HEK293 (cell line): Measurements from ENCODE around the gene DPM2.

Experiments used
- CTCF ChIA-PET: fragments of 350-600 bp; formaldehyde crosslinking; extraction: SDS; loops from one replicate; lab custom pipeline; 2021; ENCODE audit warnings: antibody characterized with exemption; lab: Yijun Ruan, JAX
- POLR2A ChIA-PET: fragments of 300-600 bp; formaldehyde crosslinking; extraction: SDS; loops from one replicate; lab custom pipeline; 2020; ENCODE audit warnings: antibody characterized with exemption, inconsistent platforms; lab: Yijun Ruan, JAX
- H3K27ac ChIP-seq: fragments of 200-500 bp; sonication (Bioruptor generic); 2 replicates; pipeline ENCODE4 v1.5.1; 2014; ENCODE audit warnings: low read depth, low read length, control low read depth, inconsistent platforms; ENCODE audit errors: extremely low read depth
- H3K36me3 ChIP-seq, 2 experiments: fragments of 200-500 bp in 1 of 2; sonication (Bioruptor generic) in 1 of 2; 1 replicate in 1 of 2; 2 replicates in 1 of 2; pipeline ENCODE4 v1.5.1; 2014 to 2017; ENCODE audit warnings: inconsistent platforms in 2 of 2, low read length in 2 of 2; ENCODE audit not compliant: control insufficient read depth in 2 of 2, insufficient read depth in 1 of 2
- H3K4me1 ChIP-seq: fragments of 200-500 bp; sonication (Bioruptor generic); 2 replicates; pipeline ENCODE4 v1.5.1; 2014; ENCODE audit warnings: mild to moderate bottlenecking, low read length, inconsistent platforms; ENCODE audit not compliant: control insufficient read depth, insufficient read depth
- H3K4me3 ChIP-seq: 2 replicates; pipeline ENCODE4 v1.5.1; 2011; ENCODE audit warnings: low read depth, mild to moderate bottlenecking, control low read depth, low read length, moderate library complexity
- H3K9me3 ChIP-seq: fragments of 200-500 bp; sonication (Bioruptor generic); 2 replicates; pipeline ENCODE4 v1.5.1; 2014; ENCODE audit warnings: low read depth, low read length, inconsistent platforms; ENCODE audit not compliant: control insufficient read depth, insufficient read depth
- EGR2 ChIP-seq: fragments of 450-650 bp; formaldehyde crosslinking; IDR thresholded peaks from 2 replicates; pipeline ENCODE4 v1.5.1; 2016; ENCODE audit warnings: low read depth, missing biosample characterization, missing genetic modification characterization
- HOXA7 ChIP-seq: sonication (generic); formaldehyde crosslinking; IDR thresholded peaks from 2 replicates; pipeline ENCODE4 v1.8.1; 2022; ENCODE audit warnings: missing genetic modification reagents, borderline replicate concordance
- ZBTB17 ChIP-seq: fragments of 450-650 bp; formaldehyde crosslinking; IDR thresholded peaks from 2 replicates; pipeline ENCODE4 v1.5.1; 2016; ENCODE audit warnings: missing biosample characterization, missing genetic modification characterization
- ZFHX2 ChIP-seq: fragments of 450-650 bp; formaldehyde crosslinking; conservative IDR thresholded peaks from 2 replicates; pipeline ENCODE4 v1.5.1; 2016; ENCODE audit warnings: missing biosample characterization, missing genetic modification characterization
- ZNF174 ChIP-seq: fragments of 450-650 bp; formaldehyde crosslinking; IDR thresholded peaks from 2 replicates; pipeline ENCODE4 v1.5.0; 2017; ENCODE audit warnings: missing biosample characterization, mild to moderate bottlenecking, missing genetic modification characterization
- ZNF19 ChIP-seq: fragments of 450-650 bp; formaldehyde crosslinking; IDR thresholded peaks from 2 replicates; pipeline ENCODE4; 2016; ENCODE audit warnings: missing biosample characterization, missing genetic modification characterization, low read depth
- ZNF23 ChIP-seq: fragments of 450-650 bp; formaldehyde crosslinking; IDR thresholded peaks from 2 replicates; pipeline ENCODE4 v1.5.1; 2016; ENCODE audit warnings: missing biosample characterization, missing genetic modification characterization, borderline replicate concordance
- ZNF311 ChIP-seq: fragments of 450-650 bp; formaldehyde crosslinking; IDR thresholded peaks from 2 replicates; pipeline ENCODE4 v1.5.1; 2017; ENCODE audit warnings: missing biosample characterization, missing genetic modification characterization, borderline replicate concordance
- ZNF324 ChIP-seq: fragments of 450-650 bp; formaldehyde crosslinking; IDR thresholded peaks from 2 replicates; pipeline ENCODE4 v1.5.1; 2016; ENCODE audit warnings: missing biosample characterization, missing genetic modification characterization
- ZNF335 ChIP-seq: fragments of 450-650 bp; formaldehyde crosslinking; conservative IDR thresholded peaks from 2 replicates; pipeline ENCODE4 v1.5.1; 2016; ENCODE audit warnings: missing biosample characterization, missing genetic modification characterization
- ZNF426 ChIP-seq: fragments of 450-650 bp; formaldehyde crosslinking; IDR thresholded peaks from 2 replicates; pipeline ENCODE4 v1.5.1; 2017; ENCODE audit warnings: missing biosample characterization, missing genetic modification characterization, mild to moderate bottlenecking, inconsistent platforms, moderate library complexity
- ZNF510 ChIP-seq: fragments of 450-650 bp; formaldehyde crosslinking; IDR thresholded peaks from 2 replicates; pipeline ENCODE4 v1.5.1; 2018; ENCODE audit warnings: mild to moderate bottlenecking, missing genetic modification characterization, missing biosample characterization; ENCODE audit not compliant: insufficient replicate concordance
- ZNF624 ChIP-seq: fragments of 450-650 bp; formaldehyde crosslinking; IDR thresholded peaks from 2 replicates; pipeline ENCODE4 v1.5.1; 2017; ENCODE audit warnings: missing biosample characterization, missing genetic modification characterization
- ZNF626 ChIP-seq: fragments of 450-650 bp; sonication (Bioruptor Pico); formaldehyde crosslinking; IDR thresholded peaks from 2 replicates; pipeline ENCODE4 v1.5.1; 2018; ENCODE audit warnings: missing biosample characterization, missing genetic modification characterization, inconsistent platforms
- ZNF658 ChIP-seq: fragments of 450-650 bp; formaldehyde crosslinking; IDR thresholded peaks from 2 replicates; pipeline ENCODE4; 2016; ENCODE audit warnings: missing biosample characterization, missing genetic modification characterization
- TF ChIP-seq, protein P1 (sequence below): fragments of 450-650 bp; formaldehyde crosslinking; IDR thresholded peaks from 2 replicates; pipeline ENCODE4 v1.5.1; 2016; ENCODE audit warnings: missing biosample characterization, missing genetic modification characterization
- TF ChIP-seq, protein P2 (sequence below): fragments of 450-650 bp; formaldehyde crosslinking; IDR thresholded peaks from 2 replicates; pipeline ENCODE4 v1.5.1; 2016; ENCODE audit warnings: missing biosample characterization, missing genetic modification characterization, borderline replicate concordance

The DPM2 gene

DNA sequence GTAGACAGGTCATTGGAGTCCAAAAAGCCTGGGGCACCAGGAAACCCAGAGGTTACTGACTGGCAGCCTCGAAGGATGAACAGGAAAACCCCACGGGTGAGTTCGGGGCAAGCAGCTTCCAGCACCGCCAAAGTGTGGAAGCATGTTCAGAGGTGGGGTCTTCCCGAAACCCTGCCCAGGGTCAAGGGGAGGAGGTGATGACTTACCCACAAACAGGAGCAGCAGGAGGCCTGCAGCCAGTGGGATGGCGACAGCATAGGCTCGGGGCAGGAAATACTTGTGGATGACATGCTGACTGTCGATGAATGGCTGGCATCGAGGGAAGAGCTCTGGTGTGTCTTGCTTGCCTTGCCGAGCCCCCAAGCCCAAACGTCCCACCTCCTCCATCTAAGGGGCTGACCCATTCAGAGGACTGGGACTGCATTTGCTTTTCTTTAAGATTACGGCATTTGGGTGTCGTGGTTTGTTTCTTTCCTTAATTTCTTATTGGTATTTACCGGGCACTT is 1.3 kb downstream of the DPM2 start:
- POLR2A ChIA-PET: no interaction called here
- Histone ChIP-seq H3K4me3 (peak overlapping the region; percentile 58), H3K27ac (no peak overlapping the region), H3K36me3 (peaks cover 0 to 27% of the 10 kb centered on the region in 2 experiments; a peak in 1 of 3 replicates), H3K4me1 (0 out of 2 replicates have a peak, but pooled peaks cover 4% of the 10 kb centered on the region), H3K9me3 (no peaks in the 10 kb centered on the region)
- no peak for TF ChIP-seq ZNF311 (tag by site-specific recombination)
- CTCF ChIA-PET: interaction anchor here (0.7 to 1.5 kb wide), 4 partner anchors 19 to 1189 kb away, joined by 3 to 7 read pairs (median 3); no protein-coding TSS in a partner anchor

DNA sequence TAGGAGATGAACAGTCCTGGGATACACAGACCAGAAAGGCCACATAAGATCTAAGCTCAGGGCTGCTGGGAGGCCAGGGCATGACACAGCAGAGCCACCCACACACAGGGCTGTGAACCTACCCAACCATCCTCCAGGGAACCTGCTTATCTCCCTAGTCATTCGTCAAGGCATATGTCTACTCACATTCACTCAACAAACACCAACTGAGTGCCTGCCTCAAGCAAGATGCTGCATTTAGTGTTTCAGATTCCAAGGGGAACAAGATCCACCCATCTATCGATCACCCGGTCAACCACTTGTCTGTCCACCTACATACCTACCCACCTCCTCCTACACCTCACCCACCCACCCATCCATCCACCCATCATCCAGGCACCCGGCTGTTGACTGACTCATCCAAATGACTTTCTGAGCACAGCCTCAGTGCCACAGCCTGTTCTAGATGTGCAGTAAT is 1.9 kb downstream of the DPM2 start:
- TF ChIP-seq ZFHX2 (tag by site-specific recombination) (peak; percentile 99), ZNF174 (tag by site-specific recombination) (no peak), EGR2 (tag by site-specific recombination) (peak; percentile 99)
- no peak overlapping the region for H3K4me3 ChIP-seq
- CTCF ChIA-PET: interaction anchor here (0.6 to 4.6 kb wide), 7 partner anchors 7 to 182 kb away, joined by 3 to 20 read pairs (median 5); partner anchors contain the start of gene NAIF1
- H3K9me3 ChIP-seq: no peaks in the 10 kb centered on the region
- peaks cover 0 to 27% of the 10 kb centered on the region in 2 experiments; a peak in 1 of 3 replicates for H3K36me3 ChIP-seq
- 0 out of 2 replicates have a peak, but pooled peaks cover 4% of the 10 kb centered on the region for H3K4me1 ChIP-seq
- POLR2A ChIA-PET: no interaction called here
- no peak overlapping the region for H3K27ac ChIP-seq

DNA sequence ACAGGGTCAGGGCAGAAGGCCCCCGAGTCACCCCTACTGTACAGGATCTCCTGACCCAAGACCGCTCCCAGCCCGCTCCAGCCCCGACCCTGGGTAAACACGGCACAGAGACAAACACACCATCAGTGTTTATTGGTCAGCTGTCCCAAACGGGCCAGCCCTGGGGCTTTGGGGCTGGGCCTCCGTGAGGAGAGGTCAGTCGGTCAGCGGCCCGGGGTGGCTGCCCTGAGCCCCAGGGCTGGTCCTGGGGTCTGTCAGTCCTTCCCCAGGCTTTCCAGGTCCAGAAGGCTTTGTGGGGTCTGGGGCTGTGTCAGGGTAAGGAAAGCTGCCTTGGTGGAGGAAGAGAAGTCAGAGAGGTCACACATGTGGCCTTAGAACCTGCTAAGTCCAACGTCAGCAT is 2.7 kb downstream of the DPM2 start:
- H3K4me3 ChIP-seq: no peak overlapping the region
- H3K9me3 ChIP-seq: no peaks in the 10 kb centered on the region
- no peak overlapping the region for H3K27ac ChIP-seq
- TF ChIP-seq ZNF426 (tag by site-specific recombination): no peak
- 0 out of 2 replicates have a peak, but pooled peaks cover 7% of the 10 kb centered on the region for H3K4me1 ChIP-seq
- ChIA-PET CTCF (interaction anchor here (0.5 to 4.6 kb wide), 10 partner anchors 8 to 1097 kb away, joined by 3 to 20 read pairs (median 4); partner anchors contain the start of gene NAIF1), POLR2A (no interaction called here)
- peaks cover 0 to 24% of the 10 kb centered on the region in 2 experiments; a peak in 1 of 3 replicates for H3K36me3 ChIP-seq

DNA sequence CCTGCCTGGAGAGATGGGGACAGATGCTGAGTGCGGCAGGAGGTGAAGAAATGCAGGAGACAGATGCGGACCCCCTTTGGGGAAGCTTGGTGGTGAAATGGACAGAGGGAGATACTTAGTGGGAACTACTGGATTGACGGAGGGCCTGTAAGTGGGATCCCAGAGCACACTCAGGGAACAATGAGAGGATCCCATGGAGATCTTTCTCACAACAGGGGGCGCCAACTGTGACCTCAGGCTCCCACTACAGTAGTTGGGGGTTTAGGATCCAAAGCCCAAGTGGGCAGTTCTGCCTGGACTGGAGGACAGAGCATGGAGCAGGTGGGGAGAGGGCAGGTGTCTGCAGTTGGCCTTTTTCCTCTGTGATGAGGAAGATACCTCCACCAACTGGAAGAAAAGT is 3.4 kb downstream of the DPM2 start:
- no peak overlapping the region for H3K4me3 ChIP-seq
- 0 out of 2 replicates have a peak, but pooled peaks cover 7% of the 10 kb centered on the region for H3K4me1 ChIP-seq
- ChIA-PET POLR2A (interaction anchor here (0.7 kb wide), 1 partner anchor 334 kb away, joined by 4 read pairs; no protein-coding TSS in a partner anchor), CTCF (interaction anchor here (0.6 to 4.6 kb wide), 4 partner anchors 9 to 720 kb away, joined by 3 to 20 read pairs (median 12); no protein-coding TSS in a partner anchor)
- H3K27ac ChIP-seq: no peak overlapping the region
- peaks cover 0 to 24% of the 10 kb centered on the region in 2 experiments; a peak in 1 of 3 replicates for H3K36me3 ChIP-seq
- H3K9me3 ChIP-seq: no peaks in the 10 kb centered on the region
- TF ChIP-seq HOXA7 (no peak), ZNF624 (tag by site-specific recombination) (no peak), ZNF19 (tag by site-specific recombination) (no peak), ZNF335 (tag by site-specific recombination) (no peak), ZNF510 (tag by site-specific recombination) (no peak), ZNF324 (no peak), ZBTB17 (tag by site-specific recombination) (no peak), ZNF626 (tag by site-specific recombination) (no peak), ZNF23 (tag by site-specific recombination) (no peak), ZNF658 (tag by site-specific recombination) (no peak), ZFHX2 (tag by site-specific recombination) (no peak)
- TF ChIP-seq, protein P1, sequence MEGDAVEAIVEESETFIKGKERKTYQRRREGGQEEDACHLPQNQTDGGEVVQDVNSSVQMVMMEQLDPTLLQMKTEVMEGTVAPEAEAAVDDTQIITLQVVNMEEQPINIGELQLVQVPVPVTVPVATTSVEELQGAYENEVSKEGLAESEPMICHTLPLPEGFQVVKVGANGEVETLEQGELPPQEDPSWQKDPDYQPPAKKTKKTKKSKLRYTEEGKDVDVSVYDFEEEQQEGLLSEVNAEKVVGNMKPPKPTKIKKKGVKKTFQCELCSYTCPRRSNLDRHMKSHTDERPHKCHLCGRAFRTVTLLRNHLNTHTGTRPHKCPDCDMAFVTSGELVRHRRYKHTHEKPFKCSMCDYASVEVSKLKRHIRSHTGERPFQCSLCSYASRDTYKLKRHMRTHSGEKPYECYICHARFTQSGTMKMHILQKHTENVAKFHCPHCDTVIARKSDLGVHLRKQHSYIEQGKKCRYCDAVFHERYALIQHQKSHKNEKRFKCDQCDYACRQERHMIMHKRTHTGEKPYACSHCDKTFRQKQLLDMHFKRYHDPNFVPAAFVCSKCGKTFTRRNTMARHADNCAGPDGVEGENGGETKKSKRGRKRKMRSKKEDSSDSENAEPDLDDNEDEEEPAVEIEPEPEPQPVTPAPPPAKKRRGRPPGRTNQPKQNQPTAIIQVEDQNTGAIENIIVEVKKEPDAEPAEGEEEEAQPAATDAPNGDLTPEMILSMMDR (tag by site-specific recombination): no peak
- TF ChIP-seq, protein P2, sequence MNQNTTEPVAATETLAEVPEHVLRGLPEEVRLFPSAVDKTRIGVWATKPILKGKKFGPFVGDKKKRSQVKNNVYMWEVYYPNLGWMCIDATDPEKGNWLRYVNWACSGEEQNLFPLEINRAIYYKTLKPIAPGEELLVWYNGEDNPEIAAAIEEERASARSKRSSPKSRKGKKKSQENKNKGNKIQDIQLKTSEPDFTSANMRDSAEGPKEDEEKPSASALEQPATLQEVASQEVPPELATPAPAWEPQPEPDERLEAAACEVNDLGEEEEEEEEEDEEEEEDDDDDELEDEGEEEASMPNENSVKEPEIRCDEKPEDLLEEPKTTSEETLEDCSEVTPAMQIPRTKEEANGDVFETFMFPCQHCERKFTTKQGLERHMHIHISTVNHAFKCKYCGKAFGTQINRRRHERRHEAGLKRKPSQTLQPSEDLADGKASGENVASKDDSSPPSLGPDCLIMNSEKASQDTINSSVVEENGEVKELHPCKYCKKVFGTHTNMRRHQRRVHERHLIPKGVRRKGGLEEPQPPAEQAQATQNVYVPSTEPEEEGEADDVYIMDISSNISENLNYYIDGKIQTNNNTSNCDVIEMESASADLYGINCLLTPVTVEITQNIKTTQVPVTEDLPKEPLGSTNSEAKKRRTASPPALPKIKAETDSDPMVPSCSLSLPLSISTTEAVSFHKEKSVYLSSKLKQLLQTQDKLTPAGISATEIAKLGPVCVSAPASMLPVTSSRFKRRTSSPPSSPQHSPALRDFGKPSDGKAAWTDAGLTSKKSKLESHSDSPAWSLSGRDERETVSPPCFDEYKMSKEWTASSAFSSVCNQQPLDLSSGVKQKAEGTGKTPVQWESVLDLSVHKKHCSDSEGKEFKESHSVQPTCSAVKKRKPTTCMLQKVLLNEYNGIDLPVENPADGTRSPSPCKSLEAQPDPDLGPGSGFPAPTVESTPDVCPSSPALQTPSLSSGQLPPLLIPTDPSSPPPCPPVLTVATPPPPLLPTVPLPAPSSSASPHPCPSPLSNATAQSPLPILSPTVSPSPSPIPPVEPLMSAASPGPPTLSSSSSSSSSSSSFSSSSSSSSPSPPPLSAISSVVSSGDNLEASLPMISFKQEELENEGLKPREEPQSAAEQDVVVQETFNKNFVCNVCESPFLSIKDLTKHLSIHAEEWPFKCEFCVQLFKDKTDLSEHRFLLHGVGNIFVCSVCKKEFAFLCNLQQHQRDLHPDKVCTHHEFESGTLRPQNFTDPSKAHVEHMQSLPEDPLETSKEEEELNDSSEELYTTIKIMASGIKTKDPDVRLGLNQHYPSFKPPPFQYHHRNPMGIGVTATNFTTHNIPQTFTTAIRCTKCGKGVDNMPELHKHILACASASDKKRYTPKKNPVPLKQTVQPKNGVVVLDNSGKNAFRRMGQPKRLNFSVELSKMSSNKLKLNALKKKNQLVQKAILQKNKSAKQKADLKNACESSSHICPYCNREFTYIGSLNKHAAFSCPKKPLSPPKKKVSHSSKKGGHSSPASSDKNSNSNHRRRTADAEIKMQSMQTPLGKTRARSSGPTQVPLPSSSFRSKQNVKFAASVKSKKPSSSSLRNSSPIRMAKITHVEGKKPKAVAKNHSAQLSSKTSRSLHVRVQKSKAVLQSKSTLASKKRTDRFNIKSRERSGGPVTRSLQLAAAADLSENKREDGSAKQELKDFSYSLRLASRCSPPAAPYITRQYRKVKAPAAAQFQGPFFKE: no peak
